ENCODE data around the gene POLR2E. TPM values are rescaled to one million over a fixed set of nuclear protein-coding genes. Genes with fewer than 3 reads are reported as not detected.
A peak's percentile ranks its signal among the peaks of the same experiment; 100 is the strongest.

The POLR2E gene
- total and polyA plus RNA-seq, 9 of the 15 experiments (the other 6 are each of a cell fraction or from before 2014, with no cell fraction given): 3.4 to 413 (median 244) TPM

DNA sequence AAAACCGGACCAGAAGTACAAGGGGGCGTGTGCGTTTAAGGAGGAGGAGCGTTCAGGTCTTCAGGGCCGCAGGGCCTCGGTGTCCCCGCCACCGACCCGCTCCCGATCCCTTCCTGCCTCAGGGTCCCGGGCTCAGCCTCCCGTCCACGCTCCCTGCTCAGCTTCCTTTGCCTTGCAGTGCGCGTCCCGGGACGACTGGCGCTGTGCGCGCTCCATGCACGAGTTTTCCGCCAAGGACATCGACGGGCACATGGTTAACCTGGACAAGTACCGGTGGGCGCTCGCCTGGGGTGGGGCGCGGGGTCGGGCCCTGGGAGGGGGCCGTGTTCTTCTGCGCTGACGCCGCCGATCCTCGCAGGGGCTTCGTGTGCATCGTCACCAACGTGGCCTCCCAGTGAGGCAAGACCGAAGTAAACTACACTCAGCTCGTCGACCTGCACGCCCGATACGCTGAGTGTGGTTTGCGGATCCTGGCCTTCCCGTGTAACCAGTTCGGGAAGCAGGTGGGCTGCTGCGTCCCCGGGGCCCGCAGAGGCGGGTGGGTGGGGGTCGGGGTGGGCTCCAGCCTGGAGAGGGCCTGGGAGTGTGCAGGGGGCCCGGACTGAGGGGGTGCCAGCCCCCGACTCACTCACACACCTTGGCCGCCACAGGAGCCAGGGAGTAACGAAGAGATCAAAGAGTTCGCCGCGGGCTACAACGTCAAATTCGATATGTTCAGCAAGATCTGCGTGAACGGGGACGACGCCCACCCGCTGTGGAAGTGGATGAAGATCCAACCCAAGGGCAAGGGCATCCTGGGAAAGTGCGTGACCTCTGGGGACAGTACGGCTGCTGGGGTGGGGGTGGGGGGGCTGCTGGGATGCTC, 10.1 kb upstream of the POLR2E start (continued):
- TF ChIP-seq, protein P1, sequence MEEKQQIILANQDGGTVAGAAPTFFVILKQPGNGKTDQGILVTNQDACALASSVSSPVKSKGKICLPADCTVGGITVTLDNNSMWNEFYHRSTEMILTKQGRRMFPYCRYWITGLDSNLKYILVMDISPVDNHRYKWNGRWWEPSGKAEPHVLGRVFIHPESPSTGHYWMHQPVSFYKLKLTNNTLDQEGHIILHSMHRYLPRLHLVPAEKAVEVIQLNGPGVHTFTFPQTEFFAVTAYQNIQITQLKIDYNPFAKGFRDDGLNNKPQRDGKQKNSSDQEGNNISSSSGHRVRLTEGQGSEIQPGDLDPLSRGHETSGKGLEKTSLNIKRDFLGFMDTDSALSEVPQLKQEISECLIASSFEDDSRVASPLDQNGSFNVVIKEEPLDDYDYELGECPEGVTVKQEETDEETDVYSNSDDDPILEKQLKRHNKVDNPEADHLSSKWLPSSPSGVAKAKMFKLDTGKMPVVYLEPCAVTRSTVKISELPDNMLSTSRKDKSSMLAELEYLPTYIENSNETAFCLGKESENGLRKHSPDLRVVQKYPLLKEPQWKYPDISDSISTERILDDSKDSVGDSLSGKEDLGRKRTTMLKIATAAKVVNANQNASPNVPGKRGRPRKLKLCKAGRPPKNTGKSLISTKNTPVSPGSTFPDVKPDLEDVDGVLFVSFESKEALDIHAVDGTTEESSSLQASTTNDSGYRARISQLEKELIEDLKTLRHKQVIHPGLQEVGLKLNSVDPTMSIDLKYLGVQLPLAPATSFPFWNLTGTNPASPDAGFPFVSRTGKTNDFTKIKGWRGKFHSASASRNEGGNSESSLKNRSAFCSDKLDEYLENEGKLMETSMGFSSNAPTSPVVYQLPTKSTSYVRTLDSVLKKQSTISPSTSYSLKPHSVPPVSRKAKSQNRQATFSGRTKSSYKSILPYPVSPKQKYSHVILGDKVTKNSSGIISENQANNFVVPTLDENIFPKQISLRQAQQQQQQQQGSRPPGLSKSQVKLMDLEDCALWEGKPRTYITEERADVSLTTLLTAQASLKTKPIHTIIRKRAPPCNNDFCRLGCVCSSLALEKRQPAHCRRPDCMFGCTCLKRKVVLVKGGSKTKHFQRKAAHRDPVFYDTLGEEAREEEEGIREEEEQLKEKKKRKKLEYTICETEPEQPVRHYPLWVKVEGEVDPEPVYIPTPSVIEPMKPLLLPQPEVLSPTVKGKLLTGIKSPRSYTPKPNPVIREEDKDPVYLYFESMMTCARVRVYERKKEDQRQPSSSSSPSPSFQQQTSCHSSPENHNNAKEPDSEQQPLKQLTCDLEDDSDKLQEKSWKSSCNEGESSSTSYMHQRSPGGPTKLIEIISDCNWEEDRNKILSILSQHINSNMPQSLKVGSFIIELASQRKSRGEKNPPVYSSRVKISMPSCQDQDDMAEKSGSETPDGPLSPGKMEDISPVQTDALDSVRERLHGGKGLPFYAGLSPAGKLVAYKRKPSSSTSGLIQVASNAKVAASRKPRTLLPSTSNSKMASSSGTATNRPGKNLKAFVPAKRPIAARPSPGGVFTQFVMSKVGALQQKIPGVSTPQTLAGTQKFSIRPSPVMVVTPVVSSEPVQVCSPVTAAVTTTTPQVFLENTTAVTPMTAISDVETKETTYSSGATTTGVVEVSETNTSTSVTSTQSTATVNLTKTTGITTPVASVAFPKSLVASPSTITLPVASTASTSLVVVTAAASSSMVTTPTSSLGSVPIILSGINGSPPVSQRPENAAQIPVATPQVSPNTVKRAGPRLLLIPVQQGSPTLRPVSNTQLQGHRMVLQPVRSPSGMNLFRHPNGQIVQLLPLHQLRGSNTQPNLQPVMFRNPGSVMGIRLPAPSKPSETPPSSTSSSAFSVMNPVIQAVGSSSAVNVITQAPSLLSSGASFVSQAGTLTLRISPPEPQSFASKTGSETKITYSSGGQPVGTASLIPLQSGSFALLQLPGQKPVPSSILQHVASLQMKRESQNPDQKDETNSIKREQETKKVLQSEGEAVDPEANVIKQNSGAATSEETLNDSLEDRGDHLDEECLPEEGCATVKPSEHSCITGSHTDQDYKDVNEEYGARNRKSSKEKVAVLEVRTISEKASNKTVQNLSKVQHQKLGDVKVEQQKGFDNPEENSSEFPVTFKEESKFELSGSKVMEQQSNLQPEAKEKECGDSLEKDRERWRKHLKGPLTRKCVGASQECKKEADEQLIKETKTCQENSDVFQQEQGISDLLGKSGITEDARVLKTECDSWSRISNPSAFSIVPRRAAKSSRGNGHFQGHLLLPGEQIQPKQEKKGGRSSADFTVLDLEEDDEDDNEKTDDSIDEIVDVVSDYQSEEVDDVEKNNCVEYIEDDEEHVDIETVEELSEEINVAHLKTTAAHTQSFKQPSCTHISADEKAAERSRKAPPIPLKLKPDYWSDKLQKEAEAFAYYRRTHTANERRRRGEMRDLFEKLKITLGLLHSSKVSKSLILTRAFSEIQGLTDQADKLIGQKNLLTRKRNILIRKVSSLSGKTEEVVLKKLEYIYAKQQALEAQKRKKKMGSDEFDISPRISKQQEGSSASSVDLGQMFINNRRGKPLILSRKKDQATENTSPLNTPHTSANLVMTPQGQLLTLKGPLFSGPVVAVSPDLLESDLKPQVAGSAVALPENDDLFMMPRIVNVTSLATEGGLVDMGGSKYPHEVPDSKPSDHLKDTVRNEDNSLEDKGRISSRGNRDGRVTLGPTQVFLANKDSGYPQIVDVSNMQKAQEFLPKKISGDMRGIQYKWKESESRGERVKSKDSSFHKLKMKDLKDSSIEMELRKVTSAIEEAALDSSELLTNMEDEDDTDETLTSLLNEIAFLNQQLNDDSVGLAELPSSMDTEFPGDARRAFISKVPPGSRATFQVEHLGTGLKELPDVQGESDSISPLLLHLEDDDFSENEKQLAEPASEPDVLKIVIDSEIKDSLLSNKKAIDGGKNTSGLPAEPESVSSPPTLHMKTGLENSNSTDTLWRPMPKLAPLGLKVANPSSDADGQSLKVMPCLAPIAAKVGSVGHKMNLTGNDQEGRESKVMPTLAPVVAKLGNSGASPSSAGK (IDR thresholded peaks at IDR 0.05): peak; percentile 71; the same call in 1 of the 2 replicates
- TF ChIP-seq CHD1 (IDR thresholded peaks at IDR 0.05; ENCODE audit: low read length) (peak; percentile 7), NCOA6 (IDR thresholded peaks at IDR 0.05) (no peak), MCM2 (IDR thresholded peaks at IDR 0.05; ENCODE audit: low read depth) (no peak), ZNF140 (CRISPR knock-in tag; IDR thresholded peaks at IDR 0.05) (no peak), PURB (CRISPR knock-in tag; IDR thresholded peaks at IDR 0.05; ENCODE audit: low read depth) (no peak), TAF1 (IDR thresholded peaks at IDR 0.05; ENCODE audit: control insufficient read depth, extremely low read depth, insufficient read depth, low read length, severe bottlenecking) (no peak), MAZ (CRISPR knock-in tag; conservative IDR thresholded peaks at IDR 0.05 in 1 of 2, IDR thresholded peaks at IDR 0.05 in 1 of 2) (0 out of 4 replicates have a peak, but pooled peaks of 1 of the 2 experiments have one; percentile 7), POLR2G (IDR thresholded peaks at IDR 0.05; ENCODE audit: low read depth, low read length) (peak; percentile 61), ELF4 (CRISPR knock-in tag; IDR thresholded peaks at IDR 0.05) (no peak), CBFB (CRISPR knock-in tag; IDR thresholded peaks at IDR 0.05) (no peak), MYC (IDR thresholded peaks at IDR 0.05; ENCODE audit: low read depth, low read length) (no peak), MYC (CRISPR knock-in tag; IDR thresholded peaks at IDR 0.05; ENCODE audit: borderline replicate concordance, low read depth) (0 out of 2 replicates have a peak, but pooled peaks have one; percentile 40), ZNF282 (CRISPR knock-in tag; IDR thresholded peaks at IDR 0.05) (0 out of 2 replicates have a peak, but pooled peaks have one; percentile 38), ZNF436 (CRISPR knock-in tag; IDR thresholded peaks at IDR 0.05) (no peak)

Measured in K562 (cell line).